OCI-LY1 (cell line): Measurements from ENCODE around the gene KRTAP10-7.

ENCODE experiments used
- H2AFZ ChIP-seq: fragments of 200-600 bp; sonication (generic), shearing (Covaris generic); 2 replicates; pipeline ENCODE4 v1.6.0; 2014; ENCODE audit warnings: antibody characterized with exemption, mild to moderate bottlenecking, low read length
- H3F3A ChIP-seq: fragments of 200-600 bp; sonication (generic), shearing (Covaris generic); 2 replicates; pipeline ENCODE4 v1.6.0; 2014; ENCODE audit warnings: mild to moderate bottlenecking, antibody characterized with exemption, low read length, moderate library complexity; ENCODE audit not compliant: insufficient read depth
- H3K27ac ChIP-seq: fragments of 200-600 bp; sonication (generic); 2 replicates; pipeline ENCODE4 v1.5.1; 2014; ENCODE audit warnings: low read length, mixed run types, mild to moderate bottlenecking, low read depth; ENCODE audit not compliant: poor library complexity, severe bottlenecking
- H3K27me3 ChIP-seq: fragments of 200-600 bp; sonication (generic); 2 replicates; pipeline ENCODE4 v1.6.0; 2014; ENCODE audit warnings: antibody characterized with exemption, mild to moderate bottlenecking, low read length, moderate library complexity; ENCODE audit not compliant: insufficient read depth
- H3K36me3 ChIP-seq: fragments of 200-600 bp; sonication (generic); 2 replicates; pipeline ENCODE4 v1.6.1; 2014; ENCODE audit warnings: mild to moderate bottlenecking, antibody characterized with exemption, low read length, moderate library complexity, mixed read lengths; ENCODE audit not compliant: insufficient read depth
- H3K4me1 ChIP-seq: fragments of 200-600 bp; sonication (generic); 2 replicates; pipeline ENCODE4 v1.5.1; 2014; ENCODE audit warnings: mild to moderate bottlenecking, low read length, moderate library complexity; ENCODE audit not compliant: insufficient read depth, severe bottlenecking
- H3K4me2 ChIP-seq: fragments of 200-600 bp; sonication (generic), shearing (Covaris generic); 2 replicates; pipeline ENCODE4 v1.6.1; 2014; ENCODE audit warnings: low read length
- H3K4me3 ChIP-seq: fragments of 200-600 bp; sonication (generic); 2 replicates; pipeline ENCODE4 v1.5.1; 2014; ENCODE audit warnings: low read length, low read depth, mild to moderate bottlenecking, mixed read lengths; ENCODE audit not compliant: poor library complexity, severe bottlenecking
- H3K79me2 ChIP-seq: fragments of 200-600 bp; shearing (Covaris generic); 2 replicates; pipeline ENCODE4 v1.6.1; 2016; ENCODE audit warnings: mixed run types, low read length, mixed read lengths; ENCODE audit not compliant: insufficient read depth
- H3K9ac ChIP-seq: fragments of 200-600 bp; sonication (generic), shearing (Covaris generic); 2 replicates; pipeline ENCODE4 v1.6.1; 2014; ENCODE audit warnings: mild to moderate bottlenecking, low read length, mixed read lengths
- H3K9me2 ChIP-seq: fragments of 200-600 bp; sonication (generic), shearing (Covaris generic); 2 replicates; pipeline ENCODE4 v1.6.1; 2014; ENCODE audit warnings: low read depth, mild to moderate bottlenecking, low read length, mixed read lengths
- H3K9me3 ChIP-seq: fragments of 200-600 bp; shearing (Covaris generic); 2 replicates; pipeline ENCODE4 v1.6.1; 2014; ENCODE audit warnings: low read length, mixed read lengths
- H4K20me1 ChIP-seq: fragments of 200-600 bp; sonication (generic), shearing (Covaris generic); 2 replicates; pipeline ENCODE4 v1.6.0; 2016; ENCODE audit warnings: mild to moderate bottlenecking, low read length; ENCODE audit not compliant: insufficient read depth
- CTCF ChIP-seq: fragments of 200-600 bp; sonication (generic), shearing (Covaris generic); IDR thresholded peaks from 2 replicates; pipeline ENCODE4 v1.5.1; 2017; ENCODE audit warnings: mild to moderate bottlenecking, antibody characterized with exemption, low read length, moderate library complexity, mixed read lengths
- EZH2 ChIP-seq: fragments of 200-600 bp; sonication (generic), shearing (Covaris generic); IDR thresholded peaks from 2 replicates; pipeline ENCODE4 v1.8.0; 2017; ENCODE audit warnings: borderline replicate concordance, mixed run types, mild to moderate bottlenecking, antibody characterized with exemption, low read length, moderate library complexity, mixed read lengths

KRTAP10-7 gene

GRCh38 chr21:44612029-44612486, 11.7 kb downstream of the KRTAP10-7 start, which contains the start of gene KRTAP10-8:
Gene KRTAP10-8 (plus strand): TSS chr21:44612079. CDS start chr21:44612101, 22 bp downstream.
- Histone ChIP-seq H3K4me3 (no peak within 1 kb of the TSS), H3K27me3 (no peaks in the 10 kb centered on the region), H3K79me2 (no peaks in the 10 kb centered on the region), H3K36me3 (no peaks in the 10 kb centered on the region), H3K27ac (no peak within 1 kb of the TSS), H3K9me3 (0 out of 2 replicates have a peak, but pooled peaks cover 2% of the 10 kb centered on the region), H3K9me2 (no peaks in the 10 kb centered on the region), H3K4me1 (no peaks in the 10 kb centered on the region), H3K4me2 (no peak within 1 kb of the TSS), H4K20me1 (no peaks in the 10 kb centered on the region), H2AFZ (no peak within 1 kb of the TSS), H3K9ac (no peak within 1 kb of the TSS), H3F3A (no peaks in the 10 kb centered on the region)
- TF ChIP-seq CTCF (no peak), EZH2 (no peak)

- TF ChIP-seq CTCF, result no peak
- TF ChIP-seq EZH2, result no peak
- H3K4me1 ChIP-seq, result no peaks in the 10 kb centered on the region
- H3K27me3 ChIP-seq, result no peaks in the 10 kb centered on the region
- no peaks in the 10 kb centered on the region for H3K36me3 ChIP-seq
- H3F3A ChIP-seq, result no peaks in the 10 kb centered on the region
- no peak overlapping the region for H3K4me2 ChIP-seq
- no peak overlapping the region for H3K4me3 ChIP-seq
- no peaks in the 10 kb centered on the region for H3K9me2 ChIP-seq
- H3K9ac ChIP-seq, result no peak overlapping the region
- H3K9me3 ChIP-seq, result 0 out of 2 replicates have a peak, but pooled peaks cover 2% of the 10 kb centered on the region
- no peaks in the 10 kb centered on the region for H4K20me1 ChIP-seq
- H2AFZ ChIP-seq, result no peak overlapping the region
- no peak overlapping the region for H3K27ac ChIP-seq
- H3K79me2 ChIP-seq, result no peaks in the 10 kb centered on the region
Measured at GRCh38 chr21:44612669-44613229, 12.4 kb downstream of the KRTAP10-7 start.

GRCh38 chr21:44613386-44614155, 13.2 kb downstream of the KRTAP10-7 start:
- no peak overlapping the region for H3K9ac ChIP-seq
- no peaks in the 10 kb centered on the region for H3K36me3 ChIP-seq
- H3K9me3 ChIP-seq, result 0 out of 2 replicates have a peak, but pooled peaks cover 2% of the 10 kb centered on the region
- no peak overlapping the region for H3K27ac ChIP-seq
- H3K4me3 ChIP-seq, result no peak overlapping the region
- no peaks in the 10 kb centered on the region for H3F3A ChIP-seq
- no peak overlapping the region for H3K4me2 ChIP-seq
- no peak for TF ChIP-seq CTCF
- TF ChIP-seq EZH2, result no peak
- no peaks in the 10 kb centered on the region for H3K79me2 ChIP-seq
- no peaks in the 10 kb centered on the region for H4K20me1 ChIP-seq
- H3K4me1 ChIP-seq, result peaks cover under 1% of the 10 kb centered on the region
- H3K9me2 ChIP-seq, result no peaks in the 10 kb centered on the region
- H2AFZ ChIP-seq, result no peak overlapping the region
- H3K27me3 ChIP-seq, result no peaks in the 10 kb centered on the region
